GM18873 (cell line): Measurements from ENCODE around the gene CDK16.

Source experiments
- ATAC-seq: cut with Tn5 transposase; IDR thresholded peaks from one replicate; pipeline ENCODE4 v1.9.1; 2021; ENCODE audit warnings: mild to moderate bottlenecking, moderate library complexity, moderate number of reproducible peaks; ENCODE audit not compliant: unreplicated experiment, low FRiP score

The CDK16 gene

GRCh38 chrX:47218280-47218919 is at the start of gene CDK16:
CDK16 (plus strand) TSS chrX:47218681; CDS start chrX:47223558, 4,877 bp downstream.
- ATAC-seq: peak; percentile 35

- ATAC-seq: no peak
Observed at GRCh38 chrX:47169273-47169672, 49.2 kb upstream of the CDK16 start.

GRCh38 chrX:47169726-47170515 is 48.6 kb upstream of the CDK16 start:
- no peak for ATAC-seq

DNA sequence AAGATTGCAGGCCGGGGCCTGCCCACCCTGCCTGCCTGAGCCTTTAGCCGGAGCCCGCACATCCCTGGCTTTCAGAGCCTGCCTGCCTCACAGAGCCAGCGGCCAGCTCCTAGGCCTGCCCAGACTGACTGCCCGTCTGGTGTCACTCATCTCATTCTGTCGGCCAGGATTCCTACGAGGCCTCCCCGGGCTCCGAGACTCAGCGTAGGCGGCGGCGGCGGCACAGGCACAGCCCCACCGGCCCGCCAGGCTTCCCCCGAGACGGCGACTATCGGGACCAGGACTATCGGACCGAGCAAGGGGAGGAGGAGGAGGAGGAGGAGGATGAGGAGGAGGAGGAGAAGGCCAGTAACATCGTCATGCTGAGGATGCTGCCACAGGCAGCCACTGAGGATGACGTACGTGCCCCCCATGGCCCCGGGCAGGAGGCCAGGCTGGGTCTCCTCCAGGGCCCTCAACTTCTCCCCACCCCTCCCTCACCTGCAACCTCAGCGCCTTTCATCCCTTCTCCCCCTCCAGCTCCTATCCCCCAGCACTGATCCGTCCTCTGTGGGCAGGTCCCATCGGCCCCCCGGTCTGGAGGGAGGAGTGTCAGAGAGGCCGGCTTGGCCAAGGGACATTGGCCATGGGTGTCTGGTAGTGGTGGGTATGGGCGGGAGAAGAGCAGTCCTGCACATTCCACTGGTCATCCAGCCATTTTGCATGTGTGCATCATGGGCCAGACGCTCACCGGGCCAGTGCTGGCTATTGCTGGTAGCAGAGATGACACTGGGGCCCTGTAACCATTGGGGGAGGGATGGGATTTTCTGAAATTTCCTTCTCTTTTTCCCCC is 47.4 kb upstream of the CDK16 start:
- no peak for ATAC-seq

GRCh38 chrX:47171996-47172395 is 46.5 kb upstream of the CDK16 start:
- no peak for ATAC-seq

- ATAC-seq: no peak
Observed at GRCh38 chrX:47172549-47172948, 45.9 kb upstream of the CDK16 start.

GRCh38 chrX:47172971-47173792 is 45.3 kb upstream of the CDK16 start:
- ATAC-seq: no peak

GRCh38 chrX:47174376-47174775 is 44.1 kb upstream of the CDK16 start:
- ATAC-seq: no peak

DNA sequence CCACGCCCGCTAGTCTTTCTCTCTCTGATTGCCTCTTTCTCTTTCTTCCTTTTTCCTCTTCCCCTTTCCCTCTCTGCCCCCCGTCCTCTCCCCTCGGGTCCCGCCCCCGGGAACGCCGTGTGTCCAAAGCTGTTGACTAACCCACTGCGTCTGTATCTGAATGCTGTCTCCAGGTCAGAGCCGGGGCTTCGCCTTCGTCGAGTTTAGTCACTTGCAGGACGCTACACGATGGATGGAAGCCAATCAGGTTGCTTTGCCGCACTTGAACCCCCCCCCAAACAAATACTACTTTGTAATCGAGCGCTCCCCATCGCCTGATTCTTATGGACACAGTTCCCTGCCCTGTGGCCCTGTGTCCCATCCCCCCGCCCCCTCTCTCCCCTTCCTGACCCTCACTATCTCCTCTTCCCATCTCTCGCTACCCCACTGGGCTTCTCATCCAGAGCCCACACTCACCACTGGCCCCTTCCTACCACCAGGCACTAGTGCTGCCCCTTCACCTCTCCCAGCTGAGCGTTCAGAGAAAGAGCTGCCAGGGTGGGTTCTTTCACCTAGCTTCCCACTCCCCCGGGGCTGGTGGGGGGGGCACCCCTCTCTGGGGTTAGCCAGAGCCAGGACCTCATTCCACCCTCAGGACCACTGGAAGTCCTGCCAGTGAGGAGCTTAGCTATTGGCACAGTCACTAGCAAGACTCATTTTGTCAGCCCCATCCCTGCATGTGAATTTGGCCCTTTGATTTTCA is 43.5 kb upstream of the CDK16 start:
- no peak for ATAC-seq

GRCh38 chrX:47175588-47175980 is 42.9 kb upstream of the CDK16 start:
- no peak for ATAC-seq

DNA sequence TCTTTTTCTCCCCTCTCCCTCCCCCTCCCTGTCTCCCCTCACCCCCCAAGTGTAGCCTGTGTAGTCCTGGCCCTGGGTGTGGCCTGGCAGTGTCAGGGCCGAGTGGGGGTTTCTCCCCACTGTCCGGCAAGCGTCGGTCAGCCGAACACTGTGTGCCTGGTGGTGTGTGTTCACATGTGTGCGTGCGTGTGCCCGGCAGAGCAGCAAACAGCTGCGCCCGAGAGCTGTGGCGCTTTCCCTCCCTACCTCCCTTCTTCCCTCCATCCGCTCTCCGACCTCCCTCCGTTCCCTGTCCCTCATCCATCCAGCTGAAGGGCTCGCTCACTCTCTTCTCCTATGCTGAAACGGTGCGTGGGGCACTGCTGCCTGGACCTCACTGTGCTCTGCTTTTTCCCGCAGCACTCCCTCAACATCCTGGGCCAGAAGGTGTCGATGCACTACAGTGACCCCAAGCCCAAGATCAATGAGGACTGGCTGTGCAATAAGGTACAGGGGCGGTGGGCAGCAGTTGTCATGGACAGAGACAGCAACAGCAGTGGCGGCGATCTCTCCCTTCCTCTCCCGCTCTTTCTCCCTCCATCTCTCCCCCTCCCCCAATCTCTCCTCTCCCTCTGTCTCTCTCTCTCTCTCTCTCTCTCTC is 42.3 kb upstream of the CDK16 start:
- no peak for ATAC-seq

GRCh38 chrX:47177079-47177478 is 41.4 kb upstream of the CDK16 start:
- no peak for ATAC-seq

- ATAC-seq: no peak
Observed at GRCh38 chrX:47178337-47178736, 40.1 kb upstream of the CDK16 start.

- ATAC-seq: no peak
Observed at GRCh38 chrX:47179221-47179927, 39.1 kb upstream of the CDK16 start.

GRCh38 chrX:47179928-47180255 is 38.6 kb upstream of the CDK16 start:
- ATAC-seq: no peak

- ATAC-seq: no peak
Observed at GRCh38 chrX:47180346-47180745, 38.1 kb upstream of the CDK16 start.

- no peak for ATAC-seq
Observed at GRCh38 chrX:47181301-47181700, 37.2 kb upstream of the CDK16 start.

DNA sequence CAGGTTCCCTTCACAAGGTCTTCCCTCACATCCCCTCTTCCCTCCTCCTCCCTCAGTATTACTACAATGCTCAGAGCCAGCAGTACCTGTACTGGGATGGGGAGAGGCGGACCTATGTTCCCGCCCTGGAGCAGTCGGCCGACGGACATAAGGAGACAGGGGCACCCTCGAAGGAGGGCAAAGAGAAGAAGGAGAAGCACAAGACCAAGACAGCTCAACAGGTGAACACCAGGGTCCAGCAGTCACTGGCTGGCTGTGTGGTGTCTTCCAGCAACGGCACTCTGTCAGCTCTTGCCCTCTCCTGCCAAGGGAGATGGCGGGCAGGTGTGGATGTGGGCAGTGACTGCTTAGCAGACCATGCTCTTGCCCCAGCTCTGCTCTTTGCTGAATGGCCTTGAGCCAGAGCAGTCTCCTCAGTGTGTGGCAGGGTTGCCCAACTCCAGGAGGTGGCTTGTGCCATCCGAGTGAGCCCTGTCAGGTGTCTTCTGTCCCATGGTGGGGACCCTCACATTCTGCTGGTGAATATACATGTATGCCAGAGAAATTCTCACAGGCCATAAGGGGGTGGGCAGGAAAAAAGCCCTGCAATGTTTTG is 36.3 kb upstream of the CDK16 start:
- ATAC-seq: no peak
